Mesenchymal stem cell (in vitro differentiated cells and primary cell): ENCODE measurements around the gene DSTN.

Source experiments
- DNase-seq: peaks from one replicate; pipeline ENCODE4 v3.0.0-alpha.2; 2013
- H2AFZ ChIP-seq: one replicate; pipeline ENCODE4 v1.6.1; 2013; ENCODE audit warnings: low read depth, mild to moderate bottlenecking, control low read depth, inconsistent platforms, low read length, moderate library complexity
- H2AK5ac ChIP-seq: 2 replicates; pipeline ENCODE4 v1.6.1; 2013; ENCODE audit warnings: low read length, moderate library complexity, mild to moderate bottlenecking, inconsistent platforms; ENCODE audit not compliant: severe bottlenecking
- H2BK120ac ChIP-seq: one replicate; pipeline ENCODE4 v1.6.1; 2013; ENCODE audit warnings: low read depth, mild to moderate bottlenecking, inconsistent platforms, low read length, moderate library complexity
- H2BK12ac ChIP-seq, 2 experiments: one replicate each; pipeline ENCODE4 v1.6.1; 2013; ENCODE audit warnings: inconsistent platforms in 2 of 2, low read length in 2 of 2, mild to moderate bottlenecking in 2 of 2, moderate library complexity in 2 of 2, control low read depth in 1 of 2
- H2BK15ac ChIP-seq: one replicate; pipeline ENCODE4 v1.6.1; 2013; ENCODE audit warnings: mild to moderate bottlenecking, low read depth, inconsistent platforms; ENCODE audit not compliant: poor library complexity, severe bottlenecking
- H2BK5ac ChIP-seq: 2 replicates; pipeline ENCODE4 v1.6.1; 2013; ENCODE audit warnings: low read depth, mild to moderate bottlenecking, low read length, control low read depth, inconsistent platforms; ENCODE audit not compliant: poor library complexity, severe bottlenecking
- H3K14ac ChIP-seq, 2 experiments: one replicate each; pipeline ENCODE4 v1.6.1; 2013; ENCODE audit warnings: inconsistent platforms in 2 of 2, low read length in 2 of 2, control low read depth in 1 of 2, mild to moderate bottlenecking in 1 of 2, moderate library complexity in 1 of 2
- H3K18ac ChIP-seq, 2 experiments: one replicate each; pipeline ENCODE4 v1.6.1; 2013; ENCODE audit warnings: inconsistent platforms in 2 of 2, low read length in 2 of 2, control low read depth in 1 of 2, low read depth in 1 of 2, mild to moderate bottlenecking in 1 of 2
- H3K23ac ChIP-seq, 2 experiments: one replicate each; pipeline ENCODE4 v1.6.1; 2013; ENCODE audit warnings: inconsistent platforms in 2 of 2, low read length in 2 of 2, mild to moderate bottlenecking in 2 of 2, moderate library complexity in 2 of 2, control low read depth in 1 of 2
- H3K27ac ChIP-seq: 2 replicates; pipeline ENCODE4 v1.5.1; 2013; ENCODE audit warnings: mild to moderate bottlenecking, moderate library complexity, low read length, control low read depth, inconsistent platforms; ENCODE audit not compliant: poor library complexity, severe bottlenecking
- H3K27me3 ChIP-seq, 2 experiments: 2 replicates each; pipeline versions ENCODE4 v1.6.1 to v1.7.0; 2013; ENCODE audit warnings: low read length in 2 of 2, mild to moderate bottlenecking in 2 of 2, moderate library complexity in 2 of 2, control low read depth in 1 of 2, inconsistent platforms in 1 of 2; ENCODE audit not compliant: control insufficient read depth in 1 of 2, insufficient read depth in 1 of 2
- H3K36me3 ChIP-seq, 2 experiments: 2 replicates each; pipeline versions ENCODE4 v1.6.1 to v1.7.0; 2013; ENCODE audit warnings: low read length in 2 of 2, control low read depth in 1 of 2, inconsistent platforms in 1 of 2, low read depth in 1 of 2, mild to moderate bottlenecking in 1 of 2; ENCODE audit not compliant: insufficient read depth in 2 of 2, control insufficient read depth in 1 of 2
- H3K4ac ChIP-seq, 2 experiments: one replicate each; pipeline ENCODE4 v1.6.1; 2013; ENCODE audit warnings: inconsistent platforms in 2 of 2, low read length in 2 of 2, mild to moderate bottlenecking in 2 of 2, moderate library complexity in 2 of 2, control low read depth in 1 of 2, low read depth in 1 of 2
- H3K4me1 ChIP-seq: 2 replicates; pipeline ENCODE4 v1.6.1; 2013; ENCODE audit warnings: low read depth, low read length, control low read depth; ENCODE audit not compliant: control insufficient read depth, insufficient read depth
- H3K4me2 ChIP-seq: 2 replicates; pipeline ENCODE4 v1.6.1; 2013; ENCODE audit warnings: low read length, mild to moderate bottlenecking, inconsistent platforms; ENCODE audit not compliant: poor library complexity, severe bottlenecking
- H3K4me3 ChIP-seq, 2 experiments: 2 replicates each; pipeline versions ENCODE4 v1.5.1 to v1.7.0; 2013; ENCODE audit warnings: low read length in 2 of 2, mild to moderate bottlenecking in 2 of 2, control low read depth in 1 of 2, low read depth in 1 of 2; ENCODE audit not compliant: insufficient read depth in 1 of 2
- H3K79me1 ChIP-seq: replicated peaks from 2 replicates; pipeline ENCODE4 v1.6.1; 2013; ENCODE audit warnings: mild to moderate bottlenecking, control low read depth, low read length, inconsistent platforms; ENCODE audit not compliant: poor library complexity, severe bottlenecking
- H3K9ac ChIP-seq: 2 replicates; pipeline ENCODE4 v1.7.0; 2013; ENCODE audit warnings: mild to moderate bottlenecking, low read length, moderate library complexity
- H3K9me3 ChIP-seq: 2 replicates; pipeline ENCODE4 v1.7.0; 2013; ENCODE audit warnings: mild to moderate bottlenecking, low read length; ENCODE audit not compliant: control insufficient read depth
- H4K8ac ChIP-seq: one replicate; pipeline ENCODE4 v1.6.1; 2013; ENCODE audit warnings: inconsistent platforms, mild to moderate bottlenecking, low read length, moderate library complexity
- H4K91ac ChIP-seq: one replicate; pipeline ENCODE4 v1.6.1; 2013; ENCODE audit warnings: mild to moderate bottlenecking, low read length, inconsistent platforms
- WGBS: methylation state at CpG from one replicate; pipeline ENCODE4 v1.1.7; 2013; ENCODE audit warnings: mixed read lengths; 5-methylcytosine and 5-hydroxymethylcytosine counted together

Gene DSTN

DNA sequence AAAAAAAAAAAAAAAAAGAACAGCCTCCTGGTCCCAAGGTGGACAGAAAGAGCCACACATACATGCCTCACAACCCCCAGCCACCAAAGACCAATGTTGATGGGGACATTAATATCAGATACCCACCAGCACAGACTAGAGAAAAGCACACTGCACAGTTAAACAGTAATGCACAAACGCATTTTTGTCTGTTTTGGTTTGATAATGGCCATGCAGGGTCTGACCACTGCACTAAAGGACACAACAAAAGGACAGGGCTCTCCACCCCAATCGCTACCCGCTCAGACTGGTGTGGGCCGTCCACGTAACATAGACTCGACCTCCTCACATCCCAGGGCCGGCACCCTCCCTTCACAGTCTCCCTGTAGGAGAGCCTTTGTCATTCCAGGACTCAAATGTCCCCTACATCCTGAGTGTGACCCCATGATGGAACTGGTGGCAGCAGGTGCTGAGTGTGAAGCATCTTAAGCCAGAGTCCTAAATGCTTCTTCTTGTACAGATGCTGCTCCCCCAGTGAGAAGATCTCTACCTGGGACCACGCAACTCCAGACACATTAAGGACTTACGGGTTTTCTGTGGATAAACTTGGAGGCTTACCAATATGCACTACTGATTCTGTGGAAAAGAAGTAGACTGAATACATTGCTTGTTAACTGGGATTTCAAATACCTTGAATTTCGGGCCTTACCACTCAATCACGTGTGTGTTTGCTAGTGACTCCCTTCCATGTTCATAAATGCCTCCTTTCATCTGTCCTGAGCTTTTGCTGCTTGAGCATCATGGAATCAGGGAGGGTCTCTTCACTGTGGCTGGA lies 84.2 kb downstream of the DSTN start:
- H3K4me2 ChIP-seq, result no peak overlapping the region
- H3K23ac ChIP-seq, result no peak overlapping the region
- no peak overlapping the region for H3K4me3 ChIP-seq
- H3K27ac ChIP-seq, result peak overlapping the region; percentile 4
- no peak overlapping the region for H2BK15ac ChIP-seq
- H3K18ac ChIP-seq, result no peak overlapping the region
- no peaks in the 10 kb centered on the region for H3K27me3 ChIP-seq
- peaks cover 8% of the 10 kb centered on the region for H3K9me3 ChIP-seq
- H4K8ac ChIP-seq, result no peak overlapping the region
- peaks cover 38% of the 10 kb centered on the region for H3K4me1 ChIP-seq
- no peak overlapping the region for H2BK120ac ChIP-seq
- DNase-seq, result no peak
- WGBS, result 97% methylated on average over 11 of the region's 11 CpGs
- H2AFZ ChIP-seq, result no peak overlapping the region
- no peak overlapping the region for H3K14ac ChIP-seq
- H2AK5ac ChIP-seq, result no peak overlapping the region
- H3K36me3 ChIP-seq, result peaks cover 62 to 69% of the 10 kb centered on the region in 2 experiments
- no peak overlapping the region for H4K91ac ChIP-seq
- peaks cover 20% of the 10 kb centered on the region for H3K79me1 ChIP-seq
- no peak overlapping the region for H3K4ac ChIP-seq
- H2BK5ac ChIP-seq, result no peak overlapping the region
- peak overlapping the region; percentile 34 for H3K9ac ChIP-seq
- H2BK12ac ChIP-seq, result no peak overlapping the region

DNA sequence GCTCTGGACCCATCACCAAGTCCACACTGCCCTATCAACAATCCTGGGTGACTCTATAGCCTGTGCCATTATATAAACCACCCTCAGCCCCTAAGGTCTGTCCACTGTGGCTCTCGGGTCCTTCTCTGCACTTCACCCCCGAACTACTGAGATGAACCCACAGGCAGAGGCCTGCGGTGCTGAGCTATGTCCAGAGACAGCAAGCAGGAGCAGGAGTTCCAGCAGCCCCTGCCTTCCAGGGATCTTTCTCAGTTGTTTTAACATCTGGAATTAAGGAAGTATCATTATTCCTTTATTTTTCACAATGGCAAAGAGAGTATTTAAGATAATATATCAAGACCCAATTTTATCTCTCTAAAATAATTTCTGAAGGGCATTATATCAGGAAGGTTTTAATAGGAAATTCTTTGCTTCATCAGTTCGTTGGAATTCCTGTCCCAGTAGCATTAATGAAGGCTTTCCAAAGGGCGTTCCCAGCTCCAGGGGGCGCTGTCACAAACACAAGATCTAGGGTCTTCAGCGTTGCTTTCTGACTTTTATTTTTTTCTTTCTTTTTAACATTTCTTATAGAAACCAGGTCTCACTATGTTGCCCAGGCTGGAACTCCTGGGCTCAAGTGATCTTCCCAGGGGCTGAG lies 84.9 kb downstream of the DSTN start:
- 58% methylated on average over 7 of the region's 7 CpGs for WGBS
- peak; percentile 62 for DNase-seq
- H3K27me3 ChIP-seq, result no peaks in the 10 kb centered on the region

GRCh38 chr20:17655286-17655651 lies 85.4 kb downstream of the DSTN start:
- Histone ChIP-seq H3K23ac (no peak overlapping the region), H2AFZ (no peak overlapping the region), H3K4me1 (peaks cover 31% of the 10 kb centered on the region), H3K36me3 (peaks cover 64 to 66% of the 10 kb centered on the region in 2 experiments), H2BK120ac (no peak overlapping the region), H3K27ac (peak overlapping the region; percentile 73), H3K9me3 (peaks cover 8% of the 10 kb centered on the region), H3K14ac (no peak overlapping the region), H3K18ac (no peak overlapping the region), H2BK12ac (no peak overlapping the region), H2AK5ac (no peak overlapping the region), H4K8ac (no peak overlapping the region), H3K9ac (peak overlapping the region; percentile 37), H2BK15ac (no peak overlapping the region), H3K27me3 (no peaks in the 10 kb centered on the region), H3K4ac (no peak overlapping the region), H4K91ac (no peak overlapping the region), H2BK5ac (no peak overlapping the region), H3K79me1 (peaks cover 18% of the 10 kb centered on the region), H3K4me3 (no peak overlapping the region), H3K4me2 (no peak overlapping the region)
- 80% methylated on average over 7 of the region's 7 CpGs for WGBS
- no peak for DNase-seq

More for the DNA sequence above, 84.9 kb downstream of the DSTN start:
- Histone ChIP-seq H4K8ac (no peak overlapping the region), H3K4me2 (no peak overlapping the region), H4K91ac (no peak overlapping the region), H3K4me1 (peaks cover 34% of the 10 kb centered on the region), H3K23ac (no peak overlapping the region), H3K14ac (no peak overlapping the region), H2BK15ac (no peak overlapping the region), H3K79me1 (peaks cover 20% of the 10 kb centered on the region), H3K27ac (peak overlapping the region; percentile 73), H2BK5ac (no peak overlapping the region), H3K18ac (no peak overlapping the region), H2AFZ (no peak overlapping the region), H3K4ac (no peak overlapping the region), H2AK5ac (no peak overlapping the region), H2BK12ac (no peak overlapping the region), H3K36me3 (peaks cover 63 to 66% of the 10 kb centered on the region in 2 experiments), H2BK120ac (no peak overlapping the region), H3K9ac (peak overlapping the region; percentile 37), H3K9me3 (peaks cover 8% of the 10 kb centered on the region), H3K4me3 (no peak overlapping the region)

DNA sequence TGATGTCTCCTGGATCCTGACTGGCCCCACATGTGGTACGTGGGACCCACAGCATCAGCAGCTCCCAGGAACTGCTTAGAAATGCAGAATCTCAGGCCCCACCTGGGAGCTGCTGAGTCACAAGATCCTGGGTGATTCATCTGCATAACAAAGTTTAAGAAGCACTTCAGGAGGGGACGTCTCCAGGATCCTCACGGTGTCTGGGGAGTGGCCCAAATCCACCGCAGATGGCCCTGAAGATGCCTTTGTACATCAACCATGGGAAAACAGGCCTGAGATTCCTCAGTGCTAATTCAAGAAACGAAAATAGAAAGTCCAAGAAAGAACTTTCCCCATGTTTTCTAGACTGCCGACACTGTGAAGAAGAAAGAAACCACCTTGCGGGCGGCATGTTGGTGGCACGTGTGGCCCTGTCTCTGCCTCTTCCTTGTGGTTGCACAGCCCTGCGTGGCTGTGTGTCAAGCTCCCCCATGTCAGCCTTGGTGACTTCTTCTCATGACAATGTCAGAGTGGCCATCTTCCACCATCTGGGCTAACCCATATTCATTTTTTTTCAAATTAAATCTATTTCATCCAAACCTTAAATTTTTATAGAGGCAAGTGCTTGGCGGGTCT lies 86.1 kb downstream of the DSTN start:
- H4K91ac ChIP-seq, result no peak overlapping the region
- peaks cover 31% of the 10 kb centered on the region for H3K4me1 ChIP-seq
- H3K79me1 ChIP-seq, result peaks cover 17% of the 10 kb centered on the region
- no peak overlapping the region for H3K18ac ChIP-seq
- no peak overlapping the region for H4K8ac ChIP-seq
- H2AK5ac ChIP-seq, result peak overlapping the region; percentile 66
- peaks cover 8% of the 10 kb centered on the region for H3K9me3 ChIP-seq
- H2AFZ ChIP-seq, result no peak overlapping the region
- no peak overlapping the region for H3K4me3 ChIP-seq
- no peak overlapping the region for H3K4ac ChIP-seq
- H3K4me2 ChIP-seq, result no peak overlapping the region
- H2BK120ac ChIP-seq, result no peak overlapping the region
- no peaks in the 10 kb centered on the region for H3K27me3 ChIP-seq
- DNase-seq, result no peak
- WGBS, result 70% methylated on average over 11 of the region's 11 CpGs
- H3K27ac ChIP-seq, result peak overlapping the region; percentile 38
- peak overlapping the region; percentile 37 for H3K9ac ChIP-seq
- no peak overlapping the region for H3K23ac ChIP-seq
- H2BK15ac ChIP-seq, result no peak overlapping the region
- H3K36me3 ChIP-seq, result peaks cover 60 to 62% of the 10 kb centered on the region in 2 experiments
- H3K14ac ChIP-seq, result no peak overlapping the region
- no peak overlapping the region for H2BK5ac ChIP-seq
- no peak overlapping the region for H2BK12ac ChIP-seq
